K562 (cell line): Measurements from ENCODE around the gene CCDC171.

Experiments
- BHLHE40 ChIP-seq: IDR thresholded peaks from 2 replicates; pipeline ENCODE4 v1.6.1; 2011; ENCODE audit warnings: low read length, improper control_type of control experiment
- BRD9 ChIP-seq: fragments of 450-650 bp; IDR thresholded peaks from 2 replicates; pipeline ENCODE4 v1.6.1; 2018; ENCODE audit warnings: low read depth; ENCODE audit not compliant: partially characterized antibody
- NR1H2 ChIP-seq: sonication (generic); formaldehyde crosslinking; IDR thresholded peaks from 2 replicates; pipeline ENCODE4 v1.4.0; 2020; ENCODE audit warnings: mild to moderate bottlenecking, missing genetic modification reagents
- NUFIP1 ChIP-seq: fragments of 450-650 bp; IDR thresholded peaks from 2 replicates; pipeline ENCODE4 v1.6.1; 2018; ENCODE audit not compliant: partially characterized antibody
- TF ChIP-seq, protein P1 (sequence below): fragments of 150-350 bp; conservative IDR thresholded peaks from 2 replicates; pipeline ENCODE4 v1.6.1; 2014; ENCODE audit warnings: low read length

- TF ChIP-seq, protein P1, sequence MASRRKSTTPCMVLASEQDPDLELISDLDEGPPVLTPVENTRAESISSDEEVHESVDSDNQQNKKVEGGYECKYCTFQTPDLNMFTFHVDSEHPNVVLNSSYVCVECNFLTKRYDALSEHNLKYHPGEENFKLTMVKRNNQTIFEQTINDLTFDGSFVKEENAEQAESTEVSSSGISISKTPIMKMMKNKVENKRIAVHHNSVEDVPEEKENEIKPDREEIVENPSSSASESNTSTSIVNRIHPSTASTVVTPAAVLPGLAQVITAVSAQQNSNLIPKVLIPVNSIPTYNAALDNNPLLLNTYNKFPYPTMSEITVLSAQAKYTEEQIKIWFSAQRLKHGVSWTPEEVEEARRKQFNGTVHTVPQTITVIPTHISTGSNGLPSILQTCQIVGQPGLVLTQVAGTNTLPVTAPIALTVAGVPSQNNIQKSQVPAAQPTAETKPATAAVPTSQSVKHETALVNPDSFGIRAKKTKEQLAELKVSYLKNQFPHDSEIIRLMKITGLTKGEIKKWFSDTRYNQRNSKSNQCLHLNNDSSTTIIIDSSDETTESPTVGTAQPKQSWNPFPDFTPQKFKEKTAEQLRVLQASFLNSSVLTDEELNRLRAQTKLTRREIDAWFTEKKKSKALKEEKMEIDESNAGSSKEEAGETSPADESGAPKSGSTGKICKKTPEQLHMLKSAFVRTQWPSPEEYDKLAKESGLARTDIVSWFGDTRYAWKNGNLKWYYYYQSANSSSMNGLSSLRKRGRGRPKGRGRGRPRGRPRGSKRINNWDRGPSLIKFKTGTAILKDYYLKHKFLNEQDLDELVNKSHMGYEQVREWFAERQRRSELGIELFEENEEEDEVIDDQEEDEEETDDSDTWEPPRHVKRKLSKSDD: no peak
- TF ChIP-seq BHLHE40 (no peak), BRD9 (no peak), NR1H2 (CRISPR knock-in tag) (no peak), NUFIP1 (no peak)
These were observed 144.6 kb downstream of the CCDC171 start for GRCh38 chr9:15697446-15697851.
